Hematopoietic multipotent progenitor cell treated with erythropoietin and hydrocortisone succinate and interleukin-3 and kit ligand, for 15 days (in vitro differentiated cells): ENCODE results near the gene KMT2B.
A peak's percentile ranks its signal among the peaks of the same experiment; 100 is the strongest.
"Not testable (repeated sequence)": the region's sequence is repeated elsewhere in the genome, so short reads cannot be mapped to it uniquely, and the experiment has no call there.

Experiments used
- DNase-seq: peaks from one replicate; pipeline ENCODE4 v3.0.0-alpha.2; 2015; ENCODE audit warnings: low spot score

KMT2B gene, protein sequence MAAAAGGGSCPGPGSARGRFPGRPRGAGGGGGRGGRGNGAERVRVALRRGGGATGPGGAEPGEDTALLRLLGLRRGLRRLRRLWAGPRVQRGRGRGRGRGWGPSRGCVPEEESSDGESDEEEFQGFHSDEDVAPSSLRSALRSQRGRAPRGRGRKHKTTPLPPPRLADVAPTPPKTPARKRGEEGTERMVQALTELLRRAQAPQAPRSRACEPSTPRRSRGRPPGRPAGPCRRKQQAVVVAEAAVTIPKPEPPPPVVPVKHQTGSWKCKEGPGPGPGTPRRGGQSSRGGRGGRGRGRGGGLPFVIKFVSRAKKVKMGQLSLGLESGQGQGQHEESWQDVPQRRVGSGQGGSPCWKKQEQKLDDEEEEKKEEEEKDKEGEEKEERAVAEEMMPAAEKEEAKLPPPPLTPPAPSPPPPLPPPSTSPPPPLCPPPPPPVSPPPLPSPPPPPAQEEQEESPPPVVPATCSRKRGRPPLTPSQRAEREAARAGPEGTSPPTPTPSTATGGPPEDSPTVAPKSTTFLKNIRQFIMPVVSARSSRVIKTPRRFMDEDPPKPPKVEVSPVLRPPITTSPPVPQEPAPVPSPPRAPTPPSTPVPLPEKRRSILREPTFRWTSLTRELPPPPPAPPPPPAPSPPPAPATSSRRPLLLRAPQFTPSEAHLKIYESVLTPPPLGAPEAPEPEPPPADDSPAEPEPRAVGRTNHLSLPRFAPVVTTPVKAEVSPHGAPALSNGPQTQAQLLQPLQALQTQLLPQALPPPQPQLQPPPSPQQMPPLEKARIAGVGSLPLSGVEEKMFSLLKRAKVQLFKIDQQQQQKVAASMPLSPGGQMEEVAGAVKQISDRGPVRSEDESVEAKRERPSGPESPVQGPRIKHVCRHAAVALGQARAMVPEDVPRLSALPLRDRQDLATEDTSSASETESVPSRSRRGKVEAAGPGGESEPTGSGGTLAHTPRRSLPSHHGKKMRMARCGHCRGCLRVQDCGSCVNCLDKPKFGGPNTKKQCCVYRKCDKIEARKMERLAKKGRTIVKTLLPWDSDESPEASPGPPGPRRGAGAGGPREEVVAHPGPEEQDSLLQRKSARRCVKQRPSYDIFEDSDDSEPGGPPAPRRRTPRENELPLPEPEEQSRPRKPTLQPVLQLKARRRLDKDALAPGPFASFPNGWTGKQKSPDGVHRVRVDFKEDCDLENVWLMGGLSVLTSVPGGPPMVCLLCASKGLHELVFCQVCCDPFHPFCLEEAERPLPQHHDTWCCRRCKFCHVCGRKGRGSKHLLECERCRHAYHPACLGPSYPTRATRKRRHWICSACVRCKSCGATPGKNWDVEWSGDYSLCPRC (N-terminal part only)

GRCh38 chr19:35717665-35718344, at the start of gene KMT2B:
Gene KMT2B (plus strand): TSS chr19:35718003. CDS start chr19:35718019, 16 bp downstream.
- no peak for DNase-seq

- no peak for DNase-seq
These were observed 48.2 kb upstream of the KMT2B start for GRCh38 chr19:35669566-35669965.

DNA sequence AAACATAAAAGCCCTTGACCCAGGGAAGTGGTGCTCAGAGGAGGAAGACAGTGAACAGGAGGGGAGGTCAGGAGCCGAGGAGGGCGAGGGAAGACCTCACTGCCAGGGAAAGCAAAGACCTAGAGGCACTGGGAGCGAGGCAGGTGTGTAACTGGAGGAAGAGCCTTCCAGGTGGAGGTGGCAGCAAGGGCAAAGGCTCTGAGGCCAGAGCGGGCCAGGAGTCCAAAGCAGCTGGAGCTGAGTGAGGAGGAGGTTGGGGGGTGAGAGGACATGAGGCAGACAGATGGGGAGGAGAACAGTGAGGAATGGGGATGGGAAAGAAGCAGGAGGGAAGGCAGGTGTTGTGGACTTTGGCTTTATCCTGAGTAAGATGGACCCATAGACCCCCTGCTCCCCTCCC, 47.8 kb upstream of the KMT2B start:
- DNase-seq: no peak

GRCh38 chr19:35670686-35671085, 47.1 kb upstream of the KMT2B start:
- DNase-seq: no peak

GRCh38 chr19:35671818-35672217, 46.0 kb upstream of the KMT2B start:
- peak; percentile 58 for DNase-seq

GRCh38 chr19:35673121-35673804, 44.5 kb upstream of the KMT2B start:
- DNase-seq: peak; percentile 31

DNA sequence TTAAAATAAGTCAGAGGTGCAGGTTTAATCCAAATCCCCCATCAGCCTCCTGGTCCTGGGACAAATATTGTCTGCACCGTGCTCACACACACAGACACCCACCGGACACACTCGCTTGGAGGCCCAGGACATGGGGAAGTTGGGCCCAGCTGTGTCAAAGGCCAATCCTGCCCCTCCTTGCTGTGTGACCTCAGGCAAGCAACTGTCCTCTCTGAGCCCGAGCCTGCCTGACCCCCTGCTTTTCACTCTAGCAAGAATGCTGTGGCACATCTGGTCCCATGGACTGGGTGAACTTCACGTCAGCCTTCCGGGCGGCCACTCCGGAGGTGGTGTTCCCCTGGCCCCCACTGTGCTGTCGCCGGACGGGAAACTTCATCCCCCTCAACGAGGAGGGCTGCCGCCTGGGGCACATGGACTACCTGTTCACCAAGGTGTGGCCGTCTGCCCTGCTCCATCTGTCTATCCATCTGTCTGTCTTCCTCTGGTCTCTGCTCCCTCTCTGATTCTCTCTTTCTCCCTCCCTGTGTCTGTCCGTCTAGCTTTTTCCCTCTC, 42.1 kb upstream of the KMT2B start:
- DNase-seq: no peak

DNA sequence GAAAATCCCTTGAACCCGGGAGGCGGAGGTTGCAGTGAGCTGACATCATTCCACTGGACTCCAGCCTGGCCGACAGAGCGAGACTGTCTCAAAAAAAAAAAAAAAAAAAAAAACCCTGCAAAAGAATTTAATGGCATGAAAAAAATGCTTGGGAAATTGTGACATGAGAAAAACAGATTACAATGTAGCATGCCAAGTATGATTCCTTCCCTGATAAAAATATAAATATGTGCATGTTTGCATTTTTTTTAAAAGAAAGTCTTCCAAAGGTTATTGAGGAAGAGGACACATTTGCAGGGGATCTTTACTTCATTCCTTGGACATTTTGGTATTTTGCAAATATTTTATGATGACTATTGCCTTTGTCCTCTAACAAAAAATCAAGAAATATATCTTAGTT, 28.0 kb upstream of the KMT2B start:
- no peak for DNase-seq

GRCh38 chr19:35691106-35691505, 26.7 kb upstream of the KMT2B start:
- DNase-seq: not testable (repeated sequence)

DNA sequence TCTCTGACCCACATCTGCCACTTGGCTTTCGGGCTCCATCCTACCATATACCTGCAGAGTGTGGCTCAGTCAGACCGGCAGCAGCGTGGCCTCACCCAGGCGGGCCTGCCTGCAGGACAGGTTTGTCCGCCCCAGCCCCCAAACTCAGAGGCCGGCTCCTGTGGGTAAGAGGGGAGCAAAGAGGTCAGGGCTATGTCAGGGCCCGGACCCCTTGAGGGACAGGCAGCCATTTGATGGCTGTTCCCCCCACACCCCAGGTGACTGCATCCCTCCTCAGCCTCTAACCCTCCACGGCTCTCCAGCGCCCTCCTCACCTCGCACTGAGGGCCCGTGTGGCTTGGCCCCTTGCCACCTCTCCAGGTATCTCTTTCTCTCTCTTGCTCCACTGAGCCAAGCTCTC, 25.8 kb upstream of the KMT2B start:
- no peak for DNase-seq

DNA sequence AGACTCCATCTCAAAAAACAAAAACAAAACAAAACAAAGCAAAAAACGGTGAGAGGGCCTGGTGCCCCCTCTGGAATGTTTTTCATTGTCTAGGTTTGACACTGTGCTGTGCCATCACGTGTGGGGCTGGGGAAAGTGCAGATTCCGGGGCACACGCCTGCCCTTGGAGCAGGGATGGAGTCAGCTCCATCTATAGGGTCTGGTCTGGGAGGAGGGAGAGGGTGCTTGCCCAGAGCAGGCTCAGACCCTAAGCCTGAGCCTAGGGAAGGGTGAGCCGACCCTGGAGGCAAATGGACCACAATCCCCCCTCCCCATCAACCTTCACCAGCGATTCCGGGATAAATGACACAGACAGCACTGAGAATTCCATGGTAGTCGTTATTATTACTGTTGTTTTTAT, 24.4 kb upstream of the KMT2B start:
- no peak for DNase-seq

- peak; percentile 92 for DNase-seq
These were observed 23.8 kb upstream of the KMT2B start for GRCh38 chr19:35693835-35694599.

DNA sequence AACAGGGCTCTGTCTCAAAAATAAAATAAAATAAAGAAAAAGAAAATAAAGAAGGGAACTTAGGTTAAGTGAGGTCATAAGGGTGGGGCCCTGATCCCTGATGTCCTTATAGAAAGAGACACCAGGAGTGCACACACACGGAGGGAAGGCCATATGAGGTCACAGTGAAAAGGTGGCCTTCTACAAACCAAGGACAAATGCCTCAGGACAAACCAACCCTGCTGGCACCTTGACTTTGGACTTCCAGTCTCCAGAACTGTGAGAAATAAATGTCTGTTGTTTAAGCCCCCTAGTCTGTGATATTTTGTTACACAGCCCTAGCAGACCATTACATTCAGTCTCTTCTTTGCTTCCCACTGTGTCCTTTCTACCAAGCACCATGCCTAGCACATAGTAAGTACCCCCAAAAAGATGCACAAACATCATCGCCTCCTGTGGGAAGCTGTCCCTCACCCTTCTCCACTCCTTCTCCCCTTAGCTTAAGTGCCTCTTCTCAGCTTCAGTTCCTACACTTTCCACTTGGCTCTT, 21.8 kb upstream of the KMT2B start:
- DNase-seq: no peak

GRCh38 chr19:35696835-35697234, 21.0 kb upstream of the KMT2B start:
- no peak for DNase-seq

DNA sequence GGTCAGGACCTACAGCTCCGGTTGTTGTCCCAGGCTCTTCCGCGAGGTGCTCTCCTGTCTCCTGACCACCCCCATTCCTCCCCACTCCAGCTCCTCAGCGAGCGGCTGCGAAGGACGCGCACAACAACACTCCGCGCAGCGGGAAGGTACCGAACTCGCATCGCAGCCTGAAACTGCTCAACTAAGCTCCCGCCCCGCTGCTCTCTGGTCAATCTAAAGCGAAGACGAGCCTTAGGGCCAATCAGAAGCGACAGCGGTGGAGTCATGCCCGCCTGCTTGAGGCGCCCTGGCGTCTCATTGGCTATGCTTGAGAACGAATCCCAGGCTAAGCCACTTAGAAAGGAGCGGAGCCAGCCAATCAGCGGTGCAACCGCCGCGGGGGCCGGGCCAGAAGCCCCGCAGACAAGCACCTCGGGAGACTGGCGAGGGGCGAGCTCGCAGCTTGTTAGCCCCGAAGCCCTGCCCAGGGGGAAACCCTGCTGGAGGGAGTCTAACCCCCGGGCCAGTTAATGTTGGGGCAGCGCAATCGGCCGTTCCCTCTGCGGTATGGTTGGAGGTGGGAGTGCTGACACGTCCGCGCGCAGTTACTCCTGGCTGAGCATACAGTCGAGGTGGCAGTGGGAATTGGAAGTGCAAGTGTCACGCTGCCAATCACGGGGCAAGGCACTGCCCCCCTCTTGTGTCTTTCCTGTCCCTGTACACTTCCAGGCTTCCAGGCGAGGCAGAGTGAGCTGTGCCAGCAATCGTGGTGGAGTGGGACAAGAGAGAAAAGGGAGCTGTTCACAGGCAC, 15.4 kb upstream of the KMT2B start:
- DNase-seq: peak; percentile 93

DNA sequence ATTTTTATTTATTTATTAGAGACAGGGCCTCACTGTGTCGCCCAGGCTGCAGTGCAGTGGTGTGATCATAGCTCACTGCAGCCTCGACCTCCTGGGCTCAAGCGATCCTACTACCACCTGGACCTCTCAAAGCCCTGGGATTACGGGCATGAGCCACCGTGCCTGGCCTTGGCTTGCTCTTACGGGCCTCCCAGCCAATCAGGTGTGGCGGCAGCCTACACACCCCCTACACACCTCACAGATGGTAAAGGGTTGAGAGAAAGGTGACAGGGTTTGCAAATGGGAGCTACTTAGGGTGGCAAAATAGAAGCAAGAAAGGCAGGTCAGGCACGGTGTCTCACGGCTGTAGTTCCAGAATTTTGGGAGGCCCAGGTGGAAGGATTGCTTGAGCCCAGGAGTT, 14.5 kb upstream of the KMT2B start:
- DNase-seq: no peak

GRCh38 chr19:35704218-35704617, 13.6 kb upstream of the KMT2B start, which contains the start of gene ZBTB32:
Gene ZBTB32 (plus strand): TSS chr19:35704558. CDS start chr19:35714627, 10,069 bp downstream.
- no peak for DNase-seq

- no peak for DNase-seq
These were observed 9.4 kb upstream of the KMT2B start for GRCh38 chr19:35708391-35708790.
